ENCODE results near the gene APBB2.

DNA sequence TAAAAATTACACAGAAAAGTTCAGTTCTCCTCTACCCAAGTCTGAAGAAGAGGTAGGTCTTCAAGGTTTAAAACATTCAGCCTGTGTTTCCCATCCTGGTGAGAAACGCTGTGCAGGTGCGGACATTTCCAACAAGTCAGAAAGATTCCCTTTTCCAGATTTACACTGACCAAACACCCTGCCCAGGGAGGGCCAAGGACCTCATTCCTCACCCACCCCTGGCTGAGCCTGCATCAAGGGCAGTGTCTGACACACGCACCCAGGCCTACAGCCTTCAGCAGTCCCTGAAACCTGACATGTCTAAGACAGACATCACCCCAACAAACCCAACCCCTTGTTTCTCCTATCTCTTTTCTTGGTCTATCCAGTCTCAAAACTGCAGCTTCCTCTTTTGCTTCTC is 105.9 kb downstream of the APBB2 start:
- TF ChIP-seq, protein P1, sequence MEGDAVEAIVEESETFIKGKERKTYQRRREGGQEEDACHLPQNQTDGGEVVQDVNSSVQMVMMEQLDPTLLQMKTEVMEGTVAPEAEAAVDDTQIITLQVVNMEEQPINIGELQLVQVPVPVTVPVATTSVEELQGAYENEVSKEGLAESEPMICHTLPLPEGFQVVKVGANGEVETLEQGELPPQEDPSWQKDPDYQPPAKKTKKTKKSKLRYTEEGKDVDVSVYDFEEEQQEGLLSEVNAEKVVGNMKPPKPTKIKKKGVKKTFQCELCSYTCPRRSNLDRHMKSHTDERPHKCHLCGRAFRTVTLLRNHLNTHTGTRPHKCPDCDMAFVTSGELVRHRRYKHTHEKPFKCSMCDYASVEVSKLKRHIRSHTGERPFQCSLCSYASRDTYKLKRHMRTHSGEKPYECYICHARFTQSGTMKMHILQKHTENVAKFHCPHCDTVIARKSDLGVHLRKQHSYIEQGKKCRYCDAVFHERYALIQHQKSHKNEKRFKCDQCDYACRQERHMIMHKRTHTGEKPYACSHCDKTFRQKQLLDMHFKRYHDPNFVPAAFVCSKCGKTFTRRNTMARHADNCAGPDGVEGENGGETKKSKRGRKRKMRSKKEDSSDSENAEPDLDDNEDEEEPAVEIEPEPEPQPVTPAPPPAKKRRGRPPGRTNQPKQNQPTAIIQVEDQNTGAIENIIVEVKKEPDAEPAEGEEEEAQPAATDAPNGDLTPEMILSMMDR (IDR thresholded peaks at IDR 0.05; ENCODE audit: low read depth, low read length, missing input control), result no peak
- TF ChIP-seq, protein P2, sequence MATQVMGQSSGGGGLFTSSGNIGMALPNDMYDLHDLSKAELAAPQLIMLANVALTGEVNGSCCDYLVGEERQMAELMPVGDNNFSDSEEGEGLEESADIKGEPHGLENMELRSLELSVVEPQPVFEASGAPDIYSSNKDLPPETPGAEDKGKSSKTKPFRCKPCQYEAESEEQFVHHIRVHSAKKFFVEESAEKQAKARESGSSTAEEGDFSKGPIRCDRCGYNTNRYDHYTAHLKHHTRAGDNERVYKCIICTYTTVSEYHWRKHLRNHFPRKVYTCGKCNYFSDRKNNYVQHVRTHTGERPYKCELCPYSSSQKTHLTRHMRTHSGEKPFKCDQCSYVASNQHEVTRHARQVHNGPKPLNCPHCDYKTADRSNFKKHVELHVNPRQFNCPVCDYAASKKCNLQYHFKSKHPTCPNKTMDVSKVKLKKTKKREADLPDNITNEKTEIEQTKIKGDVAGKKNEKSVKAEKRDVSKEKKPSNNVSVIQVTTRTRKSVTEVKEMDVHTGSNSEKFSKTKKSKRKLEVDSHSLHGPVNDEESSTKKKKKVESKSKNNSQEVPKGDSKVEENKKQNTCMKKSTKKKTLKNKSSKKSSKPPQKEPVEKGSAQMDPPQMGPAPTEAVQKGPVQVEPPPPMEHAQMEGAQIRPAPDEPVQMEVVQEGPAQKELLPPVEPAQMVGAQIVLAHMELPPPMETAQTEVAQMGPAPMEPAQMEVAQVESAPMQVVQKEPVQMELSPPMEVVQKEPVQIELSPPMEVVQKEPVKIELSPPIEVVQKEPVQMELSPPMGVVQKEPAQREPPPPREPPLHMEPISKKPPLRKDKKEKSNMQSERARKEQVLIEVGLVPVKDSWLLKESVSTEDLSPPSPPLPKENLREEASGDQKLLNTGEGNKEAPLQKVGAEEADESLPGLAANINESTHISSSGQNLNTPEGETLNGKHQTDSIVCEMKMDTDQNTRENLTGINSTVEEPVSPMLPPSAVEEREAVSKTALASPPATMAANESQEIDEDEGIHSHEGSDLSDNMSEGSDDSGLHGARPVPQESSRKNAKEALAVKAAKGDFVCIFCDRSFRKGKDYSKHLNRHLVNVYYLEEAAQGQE (IDR thresholded peaks at IDR 0.05), result no peak
- TF ChIP-seq NR2F2 (IDR thresholded peaks at IDR 0.05), result no peak
- TF ChIP-seq SP1 (IDR thresholded peaks at IDR 0.05), result no peak
- no peak for TF ChIP-seq TAF1 (conservative IDR thresholded peaks at IDR 0.05)
- TF ChIP-seq YY1 (IDR thresholded peaks at IDR 0.05), result no peak
- TF ChIP-seq FOXA2 (IDR thresholded peaks at IDR 0.05), result no peak
- no peak for TF ChIP-seq GABPA (IDR thresholded peaks at IDR 0.05 in 1 of 2, conservative IDR thresholded peaks at IDR 0.05 in 1 of 2)
- TF ChIP-seq, protein P3, sequence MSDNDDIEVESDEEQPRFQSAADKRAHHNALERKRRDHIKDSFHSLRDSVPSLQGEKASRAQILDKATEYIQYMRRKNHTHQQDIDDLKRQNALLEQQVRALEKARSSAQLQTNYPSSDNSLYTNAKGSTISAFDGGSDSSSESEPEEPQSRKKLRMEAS (IDR thresholded peaks at IDR 0.05), result no peak

All from liver (tissue), 3 donors.